Measurements from ENCODE around the gene MOV10.

GRCh38 chr1:112651205-112651604 is 23.3 kb upstream of the MOV10 start:
- TF ChIP-seq EZH2 (conservative IDR thresholded peaks at IDR 0.05; ENCODE audit: low read depth, low read length): no peak
- TF ChIP-seq SMYD3 (CRISPR knock-in tag; IDR thresholded peaks at IDR 0.05): no peak
- TF ChIP-seq KLF6 (CRISPR knock-in tag; IDR thresholded peaks at IDR 0.05): no peak
- no peak for TF ChIP-seq NFE2L1 (CRISPR knock-in tag; IDR thresholded peaks at IDR 0.05; ENCODE audit: borderline replicate concordance)
- no peak for TF ChIP-seq CAMTA2 (CRISPR knock-in tag; IDR thresholded peaks at IDR 0.05; ENCODE audit: borderline replicate concordance)
- no peak for TF ChIP-seq POLR2AphosphoS2 (IDR thresholded peaks at IDR 0.05; ENCODE audit: low read depth, low read length)
- no peak for TF ChIP-seq CTCF (CRISPR knock-in tag; IDR thresholded peaks at IDR 0.05)
- TF ChIP-seq ATF1 (CRISPR knock-in tag; IDR thresholded peaks at IDR 0.05): no peak
- no peak for TF ChIP-seq MAFF (IDR thresholded peaks at IDR 0.05; ENCODE audit: low read depth, low read length)
- TF ChIP-seq ZNF598 (CRISPR knock-in tag; IDR thresholded peaks at IDR 0.05; ENCODE audit: borderline replicate concordance): no peak
- TF ChIP-seq ZFP41 (CRISPR knock-in tag; IDR thresholded peaks at IDR 0.05; ENCODE audit: borderline replicate concordance): no peak
